ENCODE measurements around the gene RNU11. TPM values are rescaled to one million over a fixed set of nuclear protein-coding genes. Genes with fewer than 3 reads are reported as not detected.

The RNU11 gene
- total and polyA plus RNA-seq, 2 experiments from 2014 or later = not detected

Small RNAs within 50 kb of the gene (small RNA-seq; reads per million reads assigned to genes)
- gene RF00422 = not detected
- gene RNU11 = not detected

Other genes with a start within 250 kb of the RNU11 start
- gene RCC1, start 142.6 kb upstream of the RNU11 start, total RNA-seq = 37.3 and 38.5 TPM in 2 replicates
- 15.7 and 23.5 TPM in 2 replicates for gene RCC1, start 142.6 kb upstream of the RNU11 start, polyA plus RNA-seq
- gene TRNAU1AP, start 95.5 kb upstream of the RNU11 start, total RNA-seq = 10.0 and 17.4 TPM in 2 replicates
- 18.8 and 19.1 TPM in 2 replicates for gene TRNAU1AP, start 95.5 kb upstream of the RNU11 start, polyA plus RNA-seq
- 19.4 and 23.6 TPM in 2 replicates for gene RAB42, start 56.3 kb upstream of the RNU11 start, total RNA-seq
- gene RAB42, start 56.3 kb upstream of the RNU11 start, polyA plus RNA-seq = 8.6 and 10.3 TPM in 2 replicates
- gene TAF12, start 5.5 kb upstream of the RNU11 start, total RNA-seq = 22.9 and 26.5 TPM in 2 replicates
- gene TAF12, start 5.5 kb upstream of the RNU11 start, polyA plus RNA-seq = 35.0 and 35.2 TPM in 2 replicates
- 9.2 and 10.6 TPM in 2 replicates for gene GMEB1, start 20.2 kb downstream of the RNU11 start, total RNA-seq
- gene GMEB1, start 20.2 kb downstream of the RNU11 start, polyA plus RNA-seq = 7.0 and 7.6 TPM in 2 replicates
- gene YTHDF2, start 88.3 kb downstream of the RNU11 start, total RNA-seq = 71.9 and 87.3 TPM in 2 replicates
- 66.8 and 83.3 TPM in 2 replicates for gene YTHDF2, start 88.3 kb downstream of the RNU11 start, polyA plus RNA-seq
- 0.07 and 0.12 TPM in 2 replicates for gene OPRD1, start 163.6 kb downstream of the RNU11 start, total RNA-seq
- 0.08 and 0.12 TPM in 2 replicates for gene OPRD1, start 163.6 kb downstream of the RNU11 start, polyA plus RNA-seq